HCT116 (cell line): ENCODE data around the gene TMEM14B. TPM values are rescaled to one million over a fixed set of nuclear protein-coding genes. Genes with fewer than 3 reads are reported as not detected.

Experiments
- ATAC-seq: fragments of 200-7000 bp; cut with Tn5 transposase; 2 replicates; pipeline ENCODE4 v1.9.1; 2020; ENCODE audit warnings: mild to moderate bottlenecking, moderate library complexity
- BruUV-seq: library from RNA; stranded (reverse); fragments of 400-500 nt; replicated peaks from 2 replicates; lab custom pipeline; 2021; lab: Mats Ljungman, UMichigan
- CTCF ChIA-PET: fragments of 300-600 bp; sonication (Branson Sonifier 250); formaldehyde crosslinking; loops from one replicate; lab custom pipeline; 2021; ENCODE audit warnings: antibody characterized with exemption; lab: Charles Lee
- POLR2A ChIA-PET: fragments of 300-600, 350-600 bp; sonication (Branson Sonifier 250); formaldehyde crosslinking; loops from one replicate; lab custom pipeline; 2021; ENCODE audit warnings: antibody characterized with exemption; lab: Charles Lee
- RAD21 ChIA-PET, 2 experiments: fragments of 300-600 bp; sonication (Branson Sonifier 250); formaldehyde crosslinking; loops; one replicate each; lab custom pipeline; 2023; ENCODE audit warnings: low total read pairs in 2 of 2; ENCODE audit not compliant: uncharacterized antibody in 2 of 2, unreplicated experiment in 2 of 2, low non-redundant PET in 1 of 2; lab: Charles Lee
- DNase-seq: peaks from one replicate; pipeline ENCODE4 v3.0.0-alpha.2; 2010; ENCODE audit warnings: low read depth, low spot score
- H2AFZ ChIP-seq: fragments of 200-600 bp; shearing (Covaris generic), sonication (generic); 2 replicates; pipeline ENCODE4 v1.6.1; 2017; ENCODE audit warnings: low read depth, mixed run types, mixed read lengths, antibody characterized with exemption, low read length; ENCODE audit not compliant: poor library complexity, severe bottlenecking
- H3K27ac ChIP-seq: 2 replicates; pipeline ENCODE4 v1.5.1; 2012; ENCODE audit warnings: low read depth, low read length
- H3K27me3 ChIP-seq: fragments of 200-600 bp; sonication (generic); 2 replicates; pipeline ENCODE4 v1.6.1; 2016; ENCODE audit warnings: mixed run types, low read length, mixed read lengths; ENCODE audit not compliant: insufficient read depth
- H3K36me3 ChIP-seq, 2 experiments: fragments of 200-500 bp in 1 of 2; fragments of 200-600 bp in 1 of 2; sonication (Bioruptor generic) in 1 of 2; sonication (generic) in 1 of 2; 2 replicates each; pipeline versions ENCODE4 v1.5.1 to v1.6.1; 2014 to 2016; ENCODE audit warnings: low read length in 2 of 2, inconsistent platforms in 1 of 2, mixed read lengths in 1 of 2, mixed run types in 1 of 2; ENCODE audit not compliant: insufficient read depth in 2 of 2, control insufficient read depth in 1 of 2
- H3K4me1 ChIP-seq, 2 experiments: fragments of 200-600 bp in 1 of 2; sonication (generic) in 1 of 2; 2 replicates each; pipeline versions ENCODE4 v1.5.1 to v1.6.1; 2012 to 2017; ENCODE audit warnings: low read length in 2 of 2, inconsistent platforms in 1 of 2, mild to moderate bottlenecking in 1 of 2, mixed read lengths in 1 of 2, mixed run types in 1 of 2, moderate library complexity in 1 of 2; ENCODE audit not compliant: insufficient read depth in 2 of 2, control insufficient read depth in 1 of 2
- H3K4me2 ChIP-seq: fragments of 200-600 bp; sonication (generic); 2 replicates; pipeline ENCODE4 v1.6.1; 2017; ENCODE audit warnings: mixed run types, low read length, mixed read lengths
- H3K4me3 ChIP-seq, 2 experiments: fragments of 200-600 bp in 1 of 2; sonication (generic) in 1 of 2; replicated peaks in 1 of 2; 2 replicates each; pipeline ENCODE4 v1.5.1; 2011 to 2016; ENCODE audit warnings: low read length in 2 of 2, control low read depth in 1 of 2, low read depth in 1 of 2, mild to moderate bottlenecking in 1 of 2, mixed read lengths in 1 of 2, mixed run types in 1 of 2
- H3K79me2 ChIP-seq: fragments of 200-600 bp; sonication (generic); 2 replicates; pipeline ENCODE4 v1.6.1; 2017; ENCODE audit warnings: mild to moderate bottlenecking, mixed run types, low read length, moderate library complexity, mixed read lengths; ENCODE audit not compliant: insufficient read depth
- H3K9ac ChIP-seq: fragments of 200-600 bp; sonication (generic); 2 replicates; pipeline ENCODE4 v1.6.1; 2016; ENCODE audit warnings: low read length, mixed read lengths
- H3K9me2 ChIP-seq: fragments of 200-600 bp; sonication (generic), shearing (Covaris generic); 2 replicates; pipeline ENCODE4 v1.6.1; 2017; ENCODE audit warnings: mixed run types, mild to moderate bottlenecking, moderate library complexity; ENCODE audit not compliant: insufficient read depth
- H3K9me3 ChIP-seq, 2 experiments: fragments of 200-500 bp in 1 of 2; fragments of 200-600 bp in 1 of 2; sonication (Bioruptor generic) in 1 of 2; sonication (generic) in 1 of 2; 2 replicates each; pipeline ENCODE4 v1.6.1; 2014 to 2017; ENCODE audit warnings: low read length in 2 of 2, mixed read lengths in 2 of 2, inconsistent platforms in 1 of 2, low read depth in 1 of 2, mild to moderate bottlenecking in 1 of 2, mixed run types in 1 of 2, moderate library complexity in 1 of 2; ENCODE audit not compliant: control insufficient read depth in 1 of 2, insufficient read depth in 1 of 2
- H4K20me1 ChIP-seq: fragments of 200-600 bp; sonication (generic), shearing (Covaris generic); 2 replicates; pipeline ENCODE4 v1.6.1; 2017; ENCODE audit warnings: mixed run types, mild to moderate bottlenecking, moderate library complexity; ENCODE audit not compliant: insufficient read depth
- CBX3 ChIP-seq: IDR thresholded peaks from 2 replicates; pipeline ENCODE4 v1.6.1; 2012; ENCODE audit warnings: low read depth
- CEBPB ChIP-seq: IDR thresholded peaks from 2 replicates; pipeline ENCODE4 v1.6.1; 2012; ENCODE audit warnings: low read depth
- ELF1 ChIP-seq: IDR thresholded peaks from 2 replicates; pipeline ENCODE4 v1.6.1; 2012; ENCODE audit warnings: low read depth, borderline replicate concordance
- EZH2 ChIP-seq: fragments of 200-600 bp; sonication (generic); IDR thresholded peaks from 2 replicates; pipeline ENCODE4 v1.6.1; 2017; ENCODE audit warnings: antibody characterized with exemption, mixed run types
- EZH2phosphoT487 ChIP-seq: fragments of 200-600 bp; IDR thresholded peaks from 2 replicates; pipeline ENCODE4 v1.6.1; 2018; ENCODE audit warnings: antibody characterized with exemption, borderline replicate concordance
- FOSL1 ChIP-seq: IDR thresholded peaks from 2 replicates; pipeline ENCODE4 v1.6.1; 2012; ENCODE audit warnings: low read depth
- JUND ChIP-seq: IDR thresholded peaks from 2 replicates; pipeline ENCODE4 v1.6.1; 2012
- MAX ChIP-seq: IDR thresholded peaks from 2 replicates; pipeline ENCODE4 v1.6.1; 2012
- RAD21 ChIP-seq: IDR thresholded peaks from 2 replicates; pipeline ENCODE4 v1.6.1; 2012; ENCODE audit warnings: low read depth, mild to moderate bottlenecking
- REST ChIP-seq: IDR thresholded peaks from 2 replicates; pipeline ENCODE4 v1.6.1; 2012; ENCODE audit warnings: low read depth
- SIN3A ChIP-seq: IDR thresholded peaks from 2 replicates; pipeline ENCODE4 v1.6.1; 2012; ENCODE audit warnings: low read depth
- SP1 ChIP-seq: IDR thresholded peaks from 2 replicates; pipeline ENCODE4 v1.6.1; 2012; ENCODE audit warnings: low read depth
- SRF ChIP-seq: IDR thresholded peaks from 2 replicates; pipeline ENCODE4 v1.6.1; 2012; ENCODE audit warnings: low read depth
- TCF7L2 ChIP-seq: IDR thresholded peaks from 2 replicates; pipeline ENCODE4 v1.7.0; 2011; ENCODE audit warnings: borderline replicate concordance, inconsistent platforms; ENCODE audit not compliant: insufficient read depth, insufficient read length; ENCODE audit errors: extremely low read depth
- YY1 ChIP-seq: IDR thresholded peaks from 2 replicates; pipeline ENCODE4 v1.6.1; 2011; ENCODE audit warnings: low read length, low read depth, moderate library complexity, mild to moderate bottlenecking; ENCODE audit not compliant: insufficient replicate concordance; ENCODE audit errors: extremely low read depth
- ZBTB33 ChIP-seq: IDR thresholded peaks from 2 replicates; pipeline ENCODE4 v1.6.1; 2011; ENCODE audit warnings: mild to moderate bottlenecking, low read length, moderate library complexity; ENCODE audit not compliant: insufficient replicate concordance; ENCODE audit errors: extremely low read depth
- ZFX ChIP-seq: fragments of 450-650 bp; IDR thresholded peaks from 2 replicates; pipeline ENCODE4 v1.6.1; 2017
- ZNF274 ChIP-seq: fragments of 200-500 bp; sonication (Bioruptor generic); IDR thresholded peaks from 2 replicates; pipeline ENCODE4 v1.6.1; 2014; ENCODE audit warnings: mild to moderate bottlenecking, low read depth, low read length, inconsistent platforms
- intact Hi-C: fragments of 100-400 bp; cut with micrococcal nuclease; formaldehyde crosslinking; loops from 2 replicates; pipeline ENCODE4 v1.10.0; 2022
- total RNA-seq: library from RNA; stranded (reverse); gene quantifications from one replicate; pipeline ENCODE4 v1.2.1, GENCODE V29; 2021; ENCODE audit not compliant: unreplicated experiment

TMEM14B gene
- total RNA-seq, 1 experiment from 2014 or later = 83.6 TPM

- TF ChIP-seq CEBPB = no peak
- no peak for TF ChIP-seq EZH2
- no peak for TF ChIP-seq JUND
- no peak for TF ChIP-seq EZH2phosphoT487
- no peak for TF ChIP-seq ZFX
- TF ChIP-seq SIN3A = no peak
- no peak for TF ChIP-seq ELF1
- TF ChIP-seq TCF7L2 = no peak
These were observed 21.8 kb downstream of the TMEM14B start (continued) for GRCh38 chr6:10769419-10769818.

- Histone ChIP-seq H4K20me1 (no peaks in the 10 kb centered on the region), H3K79me2 (no peaks in the 10 kb centered on the region), H3K9me2 (no peaks in the 10 kb centered on the region), H3K9ac (no peak overlapping the region), H3K36me3 (peaks cover 2 to 5% of the 10 kb centered on the region in 2 experiments; a peak in 1 of 4 replicates), H3K4me1 (no peaks in the 10 kb centered on the region), H3K4me2 (no peak overlapping the region), H3K27me3 (no peaks in the 10 kb centered on the region), H3K9me3 (no peaks in the 10 kb centered on the region), H2AFZ (no peak overlapping the region), H3K4me3 (no peak overlapping the region), H3K27ac (no peak overlapping the region)
- TF ChIP-seq ZNF274 (no peak), SIN3A (no peak), REST (no peak), JUND (no peak), CEBPB (no peak), TCF7L2 (no peak), ZFX (no peak), MAX (no peak), YY1 (no peak), ELF1 (no peak), EZH2 (no peak), EZH2phosphoT487 (no peak), ZBTB33 (no peak), SRF (no peak), SP1 (no peak), RAD21 (no peak), CBX3 (no peak), FOSL1 (no peak)
- no peak for ATAC-seq
- POLR2A ChIA-PET = no interaction called here
- RAD21 ChIA-PET = no interaction called here
- DNase-seq = no peak
- BruUV-seq = no TSS peak
- intact Hi-C loops = no loop called here
- CTCF ChIA-PET = no interaction called here
These were observed 23.8 kb downstream of the TMEM14B start for GRCh38 chr6:10771371-10771894.
